HEK293 (cell line): Measurements from ENCODE around the gene RNF224.

ENCODE experiments used
- CTCF ChIA-PET: fragments of 350-600 bp; formaldehyde crosslinking; extraction: SDS; loops from one replicate; lab custom pipeline; 2021; ENCODE audit warnings: antibody characterized with exemption; lab: Yijun Ruan, JAX
- POLR2A ChIA-PET: fragments of 300-600 bp; formaldehyde crosslinking; extraction: SDS; loops from one replicate; lab custom pipeline; 2020; ENCODE audit warnings: antibody characterized with exemption, inconsistent platforms; lab: Yijun Ruan, JAX
- H3K27ac ChIP-seq: fragments of 200-500 bp; sonication (Bioruptor generic); 2 replicates; pipeline ENCODE4 v1.5.1; 2014; ENCODE audit warnings: low read depth, low read length, control low read depth, inconsistent platforms; ENCODE audit errors: extremely low read depth
- H3K36me3 ChIP-seq, 2 experiments: fragments of 200-500 bp in 1 of 2; sonication (Bioruptor generic) in 1 of 2; 1 replicate in 1 of 2; 2 replicates in 1 of 2; pipeline ENCODE4 v1.5.1; 2014 to 2017; ENCODE audit warnings: inconsistent platforms in 2 of 2, low read length in 2 of 2; ENCODE audit not compliant: control insufficient read depth in 2 of 2, insufficient read depth in 1 of 2
- H3K4me1 ChIP-seq: fragments of 200-500 bp; sonication (Bioruptor generic); 2 replicates; pipeline ENCODE4 v1.5.1; 2014; ENCODE audit warnings: mild to moderate bottlenecking, low read length, inconsistent platforms; ENCODE audit not compliant: control insufficient read depth, insufficient read depth
- H3K4me3 ChIP-seq: 2 replicates; pipeline ENCODE4 v1.5.1; 2011; ENCODE audit warnings: low read depth, mild to moderate bottlenecking, control low read depth, low read length, moderate library complexity
- H3K9me3 ChIP-seq: fragments of 200-500 bp; sonication (Bioruptor generic); 2 replicates; pipeline ENCODE4 v1.5.1; 2014; ENCODE audit warnings: low read depth, low read length, inconsistent platforms; ENCODE audit not compliant: control insufficient read depth, insufficient read depth
- GFI1B ChIP-seq: fragments of 450-650 bp; formaldehyde crosslinking; IDR thresholded peaks from 2 replicates; pipeline ENCODE4 v1.5.1; 2016; ENCODE audit warnings: missing biosample characterization, missing genetic modification characterization
- GLIS1 ChIP-seq: fragments of 450-650 bp; formaldehyde crosslinking; IDR thresholded peaks from 2 replicates; pipeline ENCODE4 v1.5.1; 2016; ENCODE audit warnings: missing biosample characterization, missing genetic modification characterization
- GLIS2 ChIP-seq: fragments of 450-650 bp; formaldehyde crosslinking; IDR thresholded peaks from 2 replicates; pipeline ENCODE4 v1.5.1; 2016; ENCODE audit warnings: missing biosample characterization, missing genetic modification characterization
- HOXC10 ChIP-seq: sonication (generic); formaldehyde crosslinking; IDR thresholded peaks from 2 replicates; pipeline ENCODE4 v1.8.1; 2023; ENCODE audit warnings: mild to moderate bottlenecking, missing genetic modification reagents
- RBAK ChIP-seq: fragments of 450-650 bp; formaldehyde crosslinking; IDR thresholded peaks from 2 replicates; pipeline ENCODE4 v1.5.1; 2016; ENCODE audit warnings: missing biosample characterization, missing genetic modification characterization
- SP2 ChIP-seq: fragments of 450-650 bp; formaldehyde crosslinking; IDR thresholded peaks from 2 replicates; pipeline ENCODE4 v1.5.1; 2016; ENCODE audit warnings: missing biosample characterization, missing genetic modification characterization
- ZNF2 ChIP-seq: fragments of 450-650 bp; formaldehyde crosslinking; IDR thresholded peaks from 2 replicates; pipeline ENCODE4 v1.5.1; 2016; ENCODE audit warnings: missing biosample characterization, missing genetic modification characterization
- ZNF416 ChIP-seq: fragments of 450-650 bp; formaldehyde crosslinking; IDR thresholded peaks from 2 replicates; pipeline ENCODE4 v1.5.1; 2016; ENCODE audit warnings: missing biosample characterization, missing genetic modification characterization
- ZNF548 ChIP-seq: fragments of 450-650 bp; formaldehyde crosslinking; IDR thresholded peaks from 2 replicates; pipeline ENCODE4 v1.5.1; 2016; ENCODE audit warnings: missing biosample characterization, missing genetic modification characterization
- ZNF555 ChIP-seq: fragments of 450-650 bp; formaldehyde crosslinking; conservative IDR thresholded peaks from 2 replicates; pipeline ENCODE4 v1.5.1; 2017; ENCODE audit warnings: missing biosample characterization, mild to moderate bottlenecking, missing genetic modification characterization, inconsistent platforms
- ZNF561 ChIP-seq: fragments of 450-650 bp; IDR thresholded peaks from 2 replicates; pipeline ENCODE4 v1.5.1; 2018; ENCODE audit warnings: missing biosample characterization, missing genetic modification characterization, borderline replicate concordance
- ZNF660 ChIP-seq: fragments of 450-650 bp; IDR thresholded peaks from 2 replicates; pipeline ENCODE4 v1.5.1; 2018; ENCODE audit warnings: missing biosample characterization, mild to moderate bottlenecking, missing genetic modification characterization
- ZNF768 ChIP-seq: fragments of 450-650 bp; formaldehyde crosslinking; IDR thresholded peaks from 2 replicates; pipeline ENCODE4 v1.5.1; 2018; ENCODE audit warnings: missing biosample characterization, mild to moderate bottlenecking, missing genetic modification characterization
- ZNF830 ChIP-seq: fragments of 450-650 bp; IDR thresholded peaks from 2 replicates; pipeline ENCODE4 v1.5.0; 2018; ENCODE audit warnings: missing biosample characterization, missing genetic modification characterization, low read depth, mild to moderate bottlenecking, moderate library complexity
- ZSCAN16 ChIP-seq: fragments of 450-650 bp; formaldehyde crosslinking; IDR thresholded peaks from 2 replicates; pipeline ENCODE4 v1.5.1; 2016; ENCODE audit warnings: missing biosample characterization, missing genetic modification characterization
- TF ChIP-seq, protein P1 (sequence below): fragments of 450-650 bp; formaldehyde crosslinking; IDR thresholded peaks from 2 replicates; pipeline ENCODE4 v1.5.1; 2017; ENCODE audit warnings: missing biosample characterization, mild to moderate bottlenecking, missing genetic modification characterization, moderate library complexity
- TF ChIP-seq, protein P2 (sequence below): fragments of 450-650 bp; formaldehyde crosslinking; IDR thresholded peaks from 2 replicates; pipeline ENCODE4 v1.5.1; 2016; ENCODE audit warnings: missing biosample characterization, missing genetic modification characterization, low read depth
- TF ChIP-seq, protein P3 (sequence below): fragments of 450-650 bp; formaldehyde crosslinking; IDR thresholded peaks from 2 replicates; pipeline ENCODE4 v1.5.1; 2016; ENCODE audit warnings: missing biosample characterization, missing genetic modification characterization
- TF ChIP-seq, protein P4 (sequence below): fragments of 450-650 bp; formaldehyde crosslinking; conservative IDR thresholded peaks from 2 replicates; pipeline ENCODE4 v1.5.1; 2016; ENCODE audit warnings: low read depth, missing biosample characterization, missing genetic modification characterization

RNF224 gene

DNA sequence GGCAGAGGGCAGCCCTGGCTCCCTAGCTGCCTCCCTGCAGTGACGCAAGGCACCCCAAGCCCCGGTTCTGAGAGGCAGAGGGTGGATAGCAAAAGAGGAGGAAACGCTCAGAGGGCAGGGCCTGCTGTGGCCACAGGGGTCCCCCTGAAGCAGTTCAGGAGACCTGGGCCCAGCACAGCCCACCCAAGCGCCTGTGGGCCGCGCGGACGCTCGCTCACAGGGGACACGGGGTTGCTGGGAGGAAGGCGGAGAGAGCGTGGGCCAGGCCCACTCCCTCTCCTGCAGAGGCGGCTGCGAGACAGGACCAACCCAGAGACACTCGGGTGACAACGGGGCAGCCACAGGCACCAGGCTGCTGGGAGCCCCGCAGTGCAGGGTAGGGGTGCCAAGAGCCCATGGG, 47.5 kb upstream of the RNF224 start (continued):
- TF ChIP-seq ZNF660 (tag by site-specific recombination), result no peak

DNA sequence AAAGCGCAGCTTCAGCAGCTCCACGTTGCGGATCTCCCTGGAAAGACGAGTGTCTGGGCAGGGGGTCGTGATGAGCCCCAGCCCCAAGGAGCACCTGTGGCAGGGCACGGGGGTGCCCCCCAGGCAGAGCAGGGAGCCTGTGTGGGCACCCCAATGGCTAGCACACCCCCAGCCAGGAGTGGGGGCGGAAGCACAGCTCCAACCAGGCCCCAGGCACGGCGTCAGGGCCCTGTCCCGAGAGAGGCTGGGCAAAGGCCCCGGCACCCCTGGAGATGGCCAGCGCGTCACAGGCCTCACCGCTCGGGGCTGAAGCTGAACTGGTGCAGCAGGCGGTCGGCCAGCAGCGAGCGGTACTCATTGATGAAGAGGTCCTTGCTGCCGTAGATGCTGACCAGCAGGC, 46.8 kb upstream of the RNF224 start:
- Histone ChIP-seq H3K36me3 (peaks cover 0 to 78% of the 10 kb centered on the region in 2 experiments; a peak in 2 of 3 replicates), H3K9me3 (no peaks in the 10 kb centered on the region), H3K4me3 (no peak overlapping the region), H3K4me1 (no peaks in the 10 kb centered on the region), H3K27ac (no peak overlapping the region)
- peak; percentile 38; the same call in 1 of the 2 replicates for TF ChIP-seq GLIS2 (tag by site-specific recombination)
- TF ChIP-seq, protein P1, sequence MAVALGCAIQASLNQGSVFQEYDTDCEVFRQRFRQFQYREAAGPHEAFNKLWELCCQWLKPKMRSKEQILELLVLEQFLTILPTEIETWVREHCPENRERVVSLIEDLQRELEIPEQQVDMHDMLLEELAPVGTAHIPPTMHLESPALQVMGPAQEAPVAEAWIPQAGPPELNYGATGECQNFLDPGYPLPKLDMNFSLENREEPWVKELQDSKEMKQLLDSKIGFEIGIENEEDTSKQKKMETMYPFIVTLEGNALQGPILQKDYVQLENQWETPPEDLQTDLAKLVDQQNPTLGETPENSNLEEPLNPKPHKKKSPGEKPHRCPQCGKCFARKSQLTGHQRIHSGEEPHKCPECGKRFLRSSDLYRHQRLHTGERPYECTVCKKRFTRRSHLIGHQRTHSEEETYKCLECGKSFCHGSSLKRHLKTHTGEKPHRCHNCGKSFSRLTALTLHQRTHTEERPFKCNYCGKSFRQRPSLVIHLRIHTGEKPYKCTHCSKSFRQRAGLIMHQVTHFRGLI (tag by site-specific recombination), result no peak
- POLR2A ChIA-PET, result interaction anchor here (0.5 to 1.7 kb wide), 7 partner anchors 12 to 122 kb away, joined by 3 to 6 read pairs (median 3); partner anchors contain the start of genes NRARP and TUBB4B
- CTCF ChIA-PET, result interaction anchor here (1.1 kb wide), 1 partner anchor 36 kb away, joined by 3 read pairs; no protein-coding TSS in a partner anchor

DNA sequence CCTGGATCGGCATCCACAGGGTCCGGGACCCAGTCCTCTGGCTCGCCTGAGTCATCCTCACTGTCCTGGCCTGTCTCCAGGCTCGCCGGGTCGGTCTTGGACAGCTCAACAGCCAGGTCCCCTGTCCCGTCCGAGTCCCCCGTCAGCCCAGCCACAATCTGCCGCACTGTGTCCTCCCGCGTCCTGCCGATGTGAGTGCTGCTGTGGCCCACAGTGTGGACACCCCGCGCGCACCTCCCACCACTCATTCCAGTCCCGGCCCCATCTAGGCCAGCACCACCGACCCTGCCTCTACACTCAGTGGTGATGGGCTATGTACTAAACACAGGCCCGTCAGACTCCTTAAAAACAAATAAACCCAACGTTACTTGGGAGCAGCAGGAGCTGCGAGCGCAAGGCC, 45.6 kb upstream of the RNF224 start:
- H3K36me3 ChIP-seq, result peaks cover 0 to 89% of the 10 kb centered on the region in 2 experiments; a peak in 2 of 3 replicates
- H3K4me3 ChIP-seq, result no peak overlapping the region
- ChIA-PET CTCF (interaction anchor here (1.1 kb wide), 1 partner anchor 35 kb away, joined by 3 read pairs; no protein-coding TSS in a partner anchor), POLR2A (interaction anchor here (1.0 to 1.7 kb wide), 3 partner anchors 24 to 120 kb away, joined by 3 to 6 read pairs (median 3); partner anchors contain the start of genes NRARP and TUBB4B)
- no peak overlapping the region for H3K27ac ChIP-seq
- TF ChIP-seq, protein P2, sequence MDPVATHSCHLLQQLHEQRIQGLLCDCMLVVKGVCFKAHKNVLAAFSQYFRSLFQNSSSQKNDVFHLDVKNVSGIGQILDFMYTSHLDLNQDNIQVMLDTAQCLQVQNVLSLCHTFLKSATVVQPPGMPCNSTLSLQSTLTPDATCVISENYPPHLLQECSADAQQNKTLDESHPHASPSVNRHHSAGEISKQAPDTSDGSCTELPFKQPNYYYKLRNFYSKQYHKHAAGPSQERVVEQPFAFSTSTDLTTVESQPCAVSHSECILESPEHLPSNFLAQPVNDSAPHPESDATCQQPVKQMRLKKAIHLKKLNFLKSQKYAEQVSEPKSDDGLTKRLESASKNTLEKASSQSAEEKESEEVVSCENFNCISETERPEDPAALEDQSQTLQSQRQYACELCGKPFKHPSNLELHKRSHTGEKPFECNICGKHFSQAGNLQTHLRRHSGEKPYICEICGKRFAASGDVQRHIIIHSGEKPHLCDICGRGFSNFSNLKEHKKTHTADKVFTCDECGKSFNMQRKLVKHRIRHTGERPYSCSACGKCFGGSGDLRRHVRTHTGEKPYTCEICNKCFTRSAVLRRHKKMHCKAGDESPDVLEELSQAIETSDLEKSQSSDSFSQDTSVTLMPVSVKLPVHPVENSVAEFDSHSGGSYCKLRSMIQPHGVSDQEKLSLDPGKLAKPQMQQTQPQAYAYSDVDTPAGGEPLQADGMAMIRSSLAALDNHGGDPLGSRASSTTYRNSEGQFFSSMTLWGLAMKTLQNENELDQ, result no peak
- TF ChIP-seq RBAK (no peak), GLIS1 (tag by site-specific recombination) (no peak), ZNF768 (tag by site-specific recombination) (no peak), ZNF548 (tag by site-specific recombination) (no peak), ZNF416 (no peak), SP2 (tag by site-specific recombination) (no peak), ZNF2 (no peak), ZNF555 (no peak), ZNF561 (tag by site-specific recombination) (no peak), ZNF830 (tag by site-specific recombination) (no peak), ZSCAN16 (tag by site-specific recombination) (no peak), HOXC10 (CRISPR knock-in tag) (no peak), GFI1B (no peak)
- TF ChIP-seq, protein P3, sequence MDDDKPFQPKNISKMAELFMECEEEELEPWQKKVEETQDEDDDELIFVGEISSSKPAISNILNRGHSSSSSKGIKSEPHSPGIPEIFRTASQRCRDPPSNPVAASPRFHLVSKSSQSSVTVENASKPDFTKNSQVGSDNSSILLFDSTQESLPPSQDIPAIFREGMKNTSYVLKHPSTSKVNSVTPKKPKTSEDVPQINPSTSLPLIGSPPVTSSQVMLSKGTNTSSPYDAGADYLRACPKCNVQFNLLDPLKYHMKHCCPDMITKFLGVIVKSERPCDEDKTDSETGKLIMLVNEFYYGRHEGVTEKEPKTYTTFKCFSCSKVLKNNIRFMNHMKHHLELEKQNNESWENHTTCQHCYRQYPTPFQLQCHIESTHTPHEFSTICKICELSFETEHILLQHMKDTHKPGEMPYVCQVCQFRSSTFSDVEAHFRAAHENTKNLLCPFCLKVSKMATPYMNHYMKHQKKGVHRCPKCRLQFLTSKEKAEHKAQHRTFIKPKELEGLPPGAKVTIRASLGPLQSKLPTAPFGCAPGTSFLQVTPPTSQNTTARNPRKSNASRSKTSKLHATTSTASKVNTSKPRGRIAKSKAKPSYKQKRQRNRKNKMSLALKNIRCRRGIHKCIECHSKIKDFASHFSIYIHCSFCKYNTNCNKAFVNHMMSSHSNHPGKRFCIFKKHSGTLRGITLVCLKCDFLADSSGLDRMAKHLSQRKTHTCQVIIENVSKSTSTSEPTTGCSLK, result no peak
- TF ChIP-seq, protein P4, sequence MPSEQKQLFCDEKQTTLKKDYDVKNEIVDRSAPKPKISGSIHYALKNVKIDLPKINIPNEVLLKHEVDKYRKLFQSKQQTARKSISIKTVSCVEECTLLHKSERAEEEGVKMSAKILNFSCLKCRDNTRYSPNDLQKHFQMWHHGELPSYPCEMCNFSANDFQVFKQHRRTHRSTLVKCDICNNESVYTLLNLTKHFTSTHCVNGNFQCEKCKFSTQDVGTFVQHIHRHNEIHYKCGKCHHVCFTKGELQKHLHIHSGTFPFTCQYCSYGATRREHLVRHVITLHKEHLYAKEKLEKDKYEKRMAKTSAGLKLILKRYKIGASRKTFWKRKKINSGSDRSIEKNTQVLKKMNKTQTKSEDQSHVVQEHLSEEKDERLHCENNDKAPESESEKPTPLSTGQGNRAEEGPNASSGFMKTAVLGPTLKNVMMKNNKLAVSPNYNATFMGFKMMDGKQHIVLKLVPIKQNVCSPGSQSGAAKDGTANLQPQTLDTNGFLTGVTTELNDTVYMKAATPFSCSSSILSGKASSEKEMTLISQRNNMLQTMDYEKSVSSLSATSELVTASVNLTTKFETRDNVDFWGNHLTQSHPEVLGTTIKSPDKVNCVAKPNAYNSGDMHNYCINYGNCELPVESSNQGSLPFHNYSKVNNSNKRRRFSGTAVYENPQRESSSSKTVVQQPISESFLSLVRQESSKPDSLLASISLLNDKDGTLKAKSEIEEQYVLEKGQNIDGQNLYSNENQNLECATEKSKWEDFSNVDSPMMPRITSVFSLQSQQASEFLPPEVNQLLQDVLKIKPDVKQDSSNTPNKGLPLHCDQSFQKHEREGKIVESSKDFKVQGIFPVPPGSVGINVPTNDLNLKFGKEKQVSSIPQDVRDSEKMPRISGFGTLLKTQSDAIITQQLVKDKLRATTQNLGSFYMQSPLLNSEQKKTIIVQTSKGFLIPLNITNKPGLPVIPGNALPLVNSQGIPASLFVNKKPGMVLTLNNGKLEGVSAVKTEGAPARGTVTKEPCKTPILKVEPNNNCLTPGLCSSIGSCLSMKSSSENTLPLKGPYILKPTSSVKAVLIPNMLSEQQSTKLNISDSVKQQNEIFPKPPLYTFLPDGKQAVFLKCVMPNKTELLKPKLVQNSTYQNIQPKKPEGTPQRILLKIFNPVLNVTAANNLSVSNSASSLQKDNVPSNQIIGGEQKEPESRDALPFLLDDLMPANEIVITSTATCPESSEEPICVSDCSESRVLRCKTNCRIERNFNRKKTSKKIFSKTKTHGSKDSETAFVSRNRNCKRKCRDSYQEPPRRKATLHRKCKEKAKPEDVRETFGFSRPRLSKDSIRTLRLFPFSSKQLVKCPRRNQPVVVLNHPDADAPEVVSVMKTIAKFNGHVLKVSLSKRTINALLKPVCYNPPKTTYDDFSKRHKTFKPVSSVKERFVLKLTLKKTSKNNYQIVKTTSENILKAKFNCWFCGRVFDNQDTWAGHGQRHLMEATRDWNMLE (tag by site-specific recombination), result no peak
- no peaks in the 10 kb centered on the region for H3K4me1 ChIP-seq
- no peaks in the 10 kb centered on the region for H3K9me3 ChIP-seq
